Right forelimb (tissue), 1 donor: ENCODE measurements around the gene NPC1L1.
A peak's percentile ranks its signal among the peaks of the same experiment; 100 is the strongest.

Source experiments
- DNase-seq: peaks from one replicate; pipeline ENCODE4 v3.0.0-alpha.2; 2018

Gene NPC1L1

DNA sequence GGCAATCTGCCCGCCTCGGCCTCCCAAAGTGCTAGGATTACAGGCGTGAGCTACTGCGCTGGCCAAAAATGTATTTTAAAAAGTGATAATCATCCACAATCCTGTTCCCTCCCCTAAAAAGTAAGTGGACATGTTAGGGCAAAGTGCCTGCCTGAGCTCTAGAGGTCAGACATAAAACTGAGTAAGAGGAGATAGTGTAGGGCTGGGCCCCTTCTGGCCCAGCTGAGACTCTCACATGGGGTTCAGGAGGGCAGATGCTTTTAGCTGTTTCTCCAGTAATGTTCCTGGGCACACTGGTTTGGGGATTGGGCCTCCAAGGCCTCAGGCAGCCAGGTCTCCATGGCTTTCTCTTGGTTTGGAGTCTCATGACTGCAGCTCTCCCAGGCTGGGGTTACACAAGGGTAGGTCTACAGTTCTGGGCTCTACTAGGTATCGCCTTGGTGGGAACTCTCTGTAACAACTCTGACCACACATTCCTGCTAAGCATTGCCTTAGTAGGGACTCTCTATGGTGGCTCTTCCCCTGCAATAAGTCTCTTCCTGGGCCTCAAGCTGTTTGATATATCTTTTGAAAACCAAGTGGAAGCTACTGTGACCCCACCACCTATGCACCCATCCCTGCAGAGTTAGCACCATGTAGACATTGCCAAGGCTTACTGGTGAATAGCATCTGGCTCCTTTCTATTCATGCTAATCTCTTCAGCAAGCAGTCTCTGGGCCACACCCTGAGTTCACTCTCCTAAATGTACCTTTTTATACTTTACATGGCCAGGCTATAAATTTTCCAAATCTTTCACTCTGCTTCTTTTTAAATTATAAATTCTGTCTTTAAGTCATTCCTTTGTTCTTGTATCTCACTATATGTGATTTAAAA is 43.7 kb downstream of the NPC1L1 start:
- no peak for DNase-seq

DNA sequence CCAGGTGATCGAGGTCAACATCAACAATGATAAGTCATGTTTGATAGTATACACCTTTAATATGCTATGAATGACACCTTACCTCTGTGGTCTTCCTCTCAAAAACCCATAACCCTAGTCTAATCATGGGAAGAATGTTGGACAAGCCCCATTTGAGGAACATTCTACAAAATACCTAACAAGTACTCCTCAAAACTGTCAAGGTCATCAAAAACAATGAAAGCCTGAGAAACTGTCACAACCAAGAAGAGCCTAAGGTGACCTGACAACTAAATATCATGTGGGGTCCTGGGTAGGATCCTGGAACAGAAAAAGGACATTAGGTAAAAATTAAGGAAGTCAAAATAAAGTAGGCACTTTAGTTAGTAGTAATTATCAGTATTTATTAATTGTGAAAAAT is 44.7 kb downstream of the NPC1L1 start:
- DNase-seq: no peak

GRCh38 chr7:44494960-44495359 is 46.2 kb downstream of the NPC1L1 start:
- DNase-seq: no peak

- no peak for DNase-seq
These were observed 49.9 kb downstream of the NPC1L1 start for GRCh38 chr7:44491229-44491628.

DNA sequence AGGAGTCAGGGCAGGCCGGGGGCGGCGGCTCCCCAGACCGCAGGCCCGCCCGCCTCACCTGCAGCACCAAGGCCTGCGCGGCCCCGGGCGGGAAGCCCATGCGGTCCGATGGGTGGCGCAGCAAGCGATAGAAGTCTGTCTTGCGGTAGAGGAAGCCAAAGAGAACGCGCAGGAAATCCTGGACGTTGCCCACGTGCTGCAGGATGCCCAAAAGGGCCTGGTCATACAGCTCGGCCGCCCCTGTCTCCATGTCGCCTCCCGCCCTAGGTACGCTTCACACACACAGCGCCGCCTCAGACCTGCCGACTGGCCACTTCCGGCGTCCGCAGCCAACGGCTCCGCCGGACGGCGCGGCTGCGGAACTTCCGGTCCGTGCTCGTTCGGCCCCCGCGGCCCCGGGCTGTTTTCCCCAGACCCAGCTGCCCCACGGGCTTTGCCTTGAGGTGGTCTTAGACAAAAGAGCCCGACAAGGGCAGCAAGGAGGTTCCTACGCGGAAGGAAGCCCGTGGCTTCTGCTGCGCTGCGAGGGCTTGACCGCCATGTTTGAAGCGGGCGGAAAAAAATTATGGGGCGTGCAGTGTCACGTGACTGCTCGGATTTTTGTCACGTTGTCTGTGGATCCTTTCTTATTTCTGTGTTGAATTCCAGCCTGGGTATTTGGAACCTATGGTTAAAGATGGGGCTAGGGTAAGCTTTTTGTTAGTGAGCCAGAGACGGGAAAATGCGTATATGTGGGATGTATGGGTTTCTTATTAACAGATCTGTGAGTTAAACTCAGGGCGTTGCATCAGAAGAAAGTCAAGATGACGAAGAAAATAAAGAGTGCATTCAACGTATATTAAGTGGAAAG is 50.6 kb downstream of the NPC1L1 start, which contains the start of gene NUDCD3:
TSS of gene NUDCD3 (minus strand) at position 308 of the 850 bp plus-strand sequence. CDS start at position 250, 58 bp downstream.
- peak; percentile 89 for DNase-seq

DNA sequence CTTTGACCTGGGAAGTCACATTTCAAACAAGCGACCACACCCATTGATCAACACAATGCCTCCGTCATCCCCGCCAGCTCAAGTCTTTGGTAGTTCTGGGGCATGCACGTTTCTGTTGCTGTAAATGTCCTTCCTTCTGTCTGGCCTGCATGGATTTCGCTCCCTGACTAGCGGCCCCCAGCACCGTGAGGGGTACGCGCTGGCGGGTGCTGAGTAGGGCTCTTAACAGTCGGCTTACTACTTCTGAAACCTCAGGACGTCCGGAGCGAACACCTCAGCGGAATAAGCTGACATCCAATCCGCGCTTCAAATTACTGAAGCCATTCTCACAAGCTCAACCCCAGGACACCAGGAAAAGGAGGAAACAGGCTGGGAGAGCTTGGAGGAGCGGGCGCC is 51.2 kb downstream of the NPC1L1 start:
- no peak for DNase-seq

- DNase-seq: no peak
These were observed 52.2 kb downstream of the NPC1L1 start for GRCh38 chr7:44488955-44489354.

- DNase-seq: no peak
These were observed 54.4 kb downstream of the NPC1L1 start for GRCh38 chr7:44486693-44487092.

- DNase-seq: no peak
These were observed 55.1 kb downstream of the NPC1L1 start for GRCh38 chr7:44486001-44486400.

- DNase-seq: no peak
These were observed 56.4 kb downstream of the NPC1L1 start for GRCh38 chr7:44484482-44485313.

DNA sequence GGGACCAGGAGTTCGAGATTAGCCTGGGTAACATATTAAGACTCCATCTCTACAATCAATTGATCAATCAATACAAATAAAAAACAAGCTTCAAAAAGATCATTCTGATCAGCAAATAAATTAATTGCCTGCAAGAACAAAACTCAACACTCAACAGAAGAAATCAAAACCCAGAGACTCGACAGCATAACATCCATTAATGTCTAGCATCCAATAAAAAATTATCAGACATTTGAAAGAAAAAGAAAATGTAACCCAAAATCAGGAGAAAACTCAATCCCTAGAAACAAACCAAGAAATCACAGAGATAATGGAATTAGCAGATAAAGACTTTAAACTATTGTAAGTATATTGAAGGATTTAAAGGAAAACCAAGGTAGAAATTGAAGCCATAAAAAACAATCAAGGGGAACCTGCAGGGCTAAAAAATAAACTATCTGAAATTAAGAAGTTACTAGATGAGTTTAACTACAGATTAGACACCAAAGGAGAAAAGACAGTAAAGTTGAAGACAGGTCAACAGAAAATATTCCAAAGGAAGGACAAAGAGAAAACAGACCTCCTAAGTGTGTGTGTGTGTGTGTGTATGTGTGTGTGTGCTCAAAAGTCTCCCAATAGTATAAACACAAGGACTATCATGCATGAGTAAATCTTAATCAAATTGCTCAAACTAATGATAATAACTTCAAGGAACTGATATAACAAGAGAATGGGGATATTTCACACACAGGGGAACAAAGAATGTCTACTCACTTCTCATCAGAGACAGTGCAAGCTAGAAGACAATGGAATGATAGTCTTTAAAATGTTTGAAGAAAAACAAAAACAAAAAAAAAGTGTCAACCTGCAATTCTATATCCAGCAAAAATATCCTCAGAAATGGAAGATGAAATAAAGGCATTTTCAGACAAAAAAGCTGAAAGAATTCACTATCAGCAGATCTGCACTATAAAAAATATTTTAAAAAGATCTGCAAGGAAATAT is 58.3 kb downstream of the NPC1L1 start:
- DNase-seq: no peak

DNA sequence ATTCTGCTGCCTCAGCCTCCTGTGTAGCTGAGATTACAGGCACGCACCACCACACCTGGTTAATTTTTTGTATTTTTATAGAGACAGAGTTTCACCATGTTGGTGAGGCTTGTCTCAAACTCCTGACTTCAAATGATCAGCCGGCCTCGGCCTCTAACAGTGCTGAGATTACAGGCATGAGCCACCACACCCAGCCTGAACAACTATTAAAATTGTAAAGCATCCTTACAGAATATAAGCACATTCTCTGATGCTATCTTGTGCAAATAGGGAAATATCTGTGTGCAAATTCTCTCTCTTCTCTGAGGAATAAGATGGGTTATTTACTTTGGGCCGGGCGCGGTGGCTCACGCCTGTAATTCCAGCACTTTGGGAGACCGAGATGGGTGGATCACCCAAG is 63.2 kb downstream of the NPC1L1 start:
- DNase-seq: no peak

DNA sequence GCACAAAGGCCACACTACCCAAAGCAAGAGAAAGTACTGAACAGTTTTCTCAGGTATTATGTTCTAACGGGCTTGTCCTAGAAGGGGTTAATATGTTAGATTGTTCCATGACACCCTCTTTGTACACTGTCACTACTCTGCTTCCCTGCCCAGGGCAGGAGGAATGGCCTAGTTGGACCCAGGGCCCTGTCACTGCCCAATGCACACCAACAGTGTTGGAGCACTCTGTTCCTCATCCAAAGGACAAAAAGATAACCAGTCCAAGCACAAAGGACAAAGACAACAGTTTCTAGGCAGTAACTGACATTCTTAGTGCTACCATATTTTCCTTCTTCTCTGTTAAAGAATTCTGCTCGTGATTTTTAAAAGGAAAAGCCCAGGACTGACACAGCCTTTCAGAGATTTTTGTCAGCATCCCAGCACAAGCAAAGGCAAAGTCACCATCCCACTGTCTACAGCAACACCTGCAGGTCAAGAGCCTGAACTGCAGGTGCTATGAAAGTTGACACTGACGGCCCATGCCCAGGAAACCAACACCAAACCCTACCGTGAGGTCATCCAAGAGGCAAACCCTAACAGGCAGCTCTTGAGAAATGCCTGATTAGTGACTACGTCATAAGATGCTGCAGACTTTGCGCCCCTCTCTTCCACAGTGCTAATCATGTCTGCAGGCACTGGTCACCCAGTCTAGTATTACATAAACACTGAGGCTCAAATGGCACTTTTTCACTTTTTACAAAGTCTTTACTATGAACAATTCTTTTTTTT is 63.9 kb downstream of the NPC1L1 start:
- DNase-seq: peak; percentile 59

GRCh38 chr7:44476313-44476712 is 64.8 kb downstream of the NPC1L1 start:
- no peak for DNase-seq

DNA sequence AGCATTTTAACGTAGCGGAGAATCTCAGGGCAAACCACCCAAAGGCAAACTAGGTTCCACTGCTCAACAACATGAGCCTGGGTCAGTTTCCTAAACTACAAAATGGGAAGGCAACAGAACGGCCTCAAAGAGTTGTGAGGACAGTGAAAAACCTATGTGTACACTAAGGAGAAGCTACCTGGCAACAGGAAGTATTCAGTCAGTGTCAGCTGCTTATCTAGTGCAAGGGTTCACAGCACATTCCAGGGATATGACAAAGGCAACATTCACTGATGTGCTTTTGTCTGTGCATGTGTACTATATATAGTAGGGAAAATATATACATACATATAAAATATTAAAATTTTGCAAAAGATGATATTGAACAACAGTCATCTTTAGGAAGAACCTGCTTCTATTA is 67.8 kb downstream of the NPC1L1 start:
- no peak for DNase-seq

- no peak for DNase-seq
These were observed 68.3 kb downstream of the NPC1L1 start for GRCh38 chr7:44472843-44473242.

DNA sequence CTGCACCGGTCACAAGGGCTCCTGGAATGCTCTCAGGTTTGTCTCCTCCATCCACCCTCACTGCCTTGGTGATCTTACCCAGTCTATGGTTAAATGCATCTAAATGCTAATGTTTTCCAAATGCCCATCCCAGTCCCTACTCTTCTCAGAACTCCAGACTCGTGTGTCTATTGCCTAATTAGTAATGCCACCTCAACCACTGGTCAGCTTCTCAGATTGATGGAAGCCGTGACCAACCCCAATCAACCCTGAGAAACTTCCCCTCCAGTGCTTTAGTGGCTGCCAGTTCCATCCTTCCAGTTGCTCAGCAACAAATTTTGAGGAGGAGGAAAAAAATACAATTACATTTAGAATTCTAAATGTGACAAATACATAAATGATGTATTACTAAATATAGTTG is 69.3 kb downstream of the NPC1L1 start:
- DNase-seq: no peak

- DNase-seq: no peak
These were observed 69.7 kb downstream of the NPC1L1 start for GRCh38 chr7:44471436-44471835.

DNA sequence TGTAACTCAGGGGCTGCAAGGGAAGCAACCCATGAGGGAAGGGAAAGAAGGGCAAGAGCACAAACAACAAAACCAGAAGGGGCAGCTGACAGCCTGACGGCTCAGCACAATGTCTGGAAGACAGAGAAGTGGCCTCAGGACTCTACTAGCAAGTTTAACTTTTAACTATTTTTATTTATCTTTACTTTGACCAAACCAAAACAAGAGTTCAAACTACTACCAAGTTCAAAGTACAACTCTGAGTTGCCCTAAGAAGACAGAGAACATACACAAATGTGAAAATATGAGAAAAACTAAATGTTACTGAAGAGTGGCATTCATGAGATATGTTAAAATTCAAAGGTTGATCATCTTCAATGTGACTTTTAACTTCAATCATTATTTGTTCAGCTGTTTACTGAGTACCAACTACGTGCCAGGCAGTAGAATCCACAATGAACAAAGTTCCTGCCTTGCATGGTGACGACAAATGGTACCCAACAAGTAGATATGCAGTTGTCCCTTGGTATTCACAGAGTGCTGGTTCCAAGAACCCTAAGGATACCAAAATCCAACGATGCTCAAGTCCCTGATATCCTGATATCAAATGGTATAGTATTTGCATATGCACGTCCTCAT is 70.4 kb downstream of the NPC1L1 start:
- DNase-seq: no peak

GRCh38 chr7:44470135-44470479 is 71.0 kb downstream of the NPC1L1 start:
- DNase-seq: no peak
